ENCODE measurements around the gene NCK1. TPM values are rescaled to one million over a fixed set of nuclear protein-coding genes. Genes with fewer than 3 reads are reported as not detected.
"Not testable (repeated sequence)": the region's sequence is repeated elsewhere in the genome, so short reads cannot be mapped to it uniquely, and the experiment has no call there.

Gene NCK1
- total RNA-seq, 1 donor from 2014 or later = 23.8 TPM

DNA sequence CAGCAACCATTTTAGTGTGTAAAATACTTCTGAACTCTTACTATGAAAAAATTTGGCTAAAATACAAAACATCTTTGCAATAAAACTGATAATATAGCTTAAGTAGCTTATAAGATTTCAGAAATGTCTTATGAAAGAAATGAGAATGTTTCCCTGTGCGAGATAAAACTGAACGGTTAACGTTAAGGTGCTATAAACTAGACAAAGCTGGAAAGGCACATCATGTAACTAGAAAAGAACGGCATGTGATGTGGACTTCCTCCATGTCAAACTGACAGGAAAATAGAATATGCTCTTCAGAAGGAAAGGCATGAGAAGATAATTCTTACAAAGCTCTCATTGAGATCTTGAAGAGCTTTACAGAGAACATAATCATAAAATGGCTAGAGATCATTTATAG, 36.5 kb downstream of the NCK1 start:
- no peak overlapping the region for H3K4me3 Mint-ChIP-seq (ENCODE audit: low read depth)
- peaks cover 25% of the 10 kb centered on the region for H3K4me1 Mint-ChIP-seq (ENCODE audit: low read depth)
- no peaks in the 10 kb centered on the region for H3K27me3 Mint-ChIP-seq
- H3K27ac Mint-ChIP-seq = no peak overlapping the region
- H3K9me3 Mint-ChIP-seq (ENCODE audit: low read depth) = peaks cover 22% of the 10 kb centered on the region
- TF ChIP-seq CTCF (IDR thresholded peaks at IDR 0.05; ENCODE audit: unreplicated experiment) = no peak
- no peak for DNase-seq (ENCODE audit: low spot score, unreplicated experiment)
- peaks cover 18% of the 10 kb centered on the region for H3K36me3 Mint-ChIP-seq (ENCODE audit: insufficient read depth)

DNA sequence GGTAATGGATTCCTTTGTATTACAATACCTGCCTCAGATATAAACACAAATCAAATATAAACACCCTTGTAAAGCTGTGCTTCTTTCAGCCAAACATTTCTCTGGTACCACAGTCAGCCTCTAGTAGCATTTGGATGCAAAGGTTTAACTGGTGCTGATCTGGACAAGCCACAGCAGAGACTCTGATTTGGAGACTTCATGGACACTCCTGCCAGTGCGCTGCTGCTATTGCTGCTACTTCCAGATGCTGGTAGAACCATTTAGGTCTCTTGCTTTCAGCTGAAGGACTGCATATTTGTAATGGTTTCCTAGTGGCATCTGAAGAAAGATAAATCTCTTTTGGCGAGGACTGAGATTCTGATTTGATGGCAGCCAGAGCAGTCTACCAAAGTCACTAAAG, 36.9 kb downstream of the NCK1 start:
- no peak overlapping the region for H3K4me3 Mint-ChIP-seq (ENCODE audit: low read depth)
- peaks cover 21% of the 10 kb centered on the region for H3K36me3 Mint-ChIP-seq (ENCODE audit: insufficient read depth)
- no peaks in the 10 kb centered on the region for H3K27me3 Mint-ChIP-seq
- peaks cover 26% of the 10 kb centered on the region for H3K9me3 Mint-ChIP-seq (ENCODE audit: low read depth)
- H3K4me1 Mint-ChIP-seq (ENCODE audit: low read depth) = peaks cover 21% of the 10 kb centered on the region
- no peak overlapping the region for H3K27ac Mint-ChIP-seq
- no peak for DNase-seq (ENCODE audit: low spot score, unreplicated experiment)
- no peak for TF ChIP-seq CTCF (IDR thresholded peaks at IDR 0.05; ENCODE audit: unreplicated experiment)

- Mint-ChIP-seq H3K4me3 (ENCODE audit: low read depth) (no peak overlapping the region), H3K4me1 (ENCODE audit: low read depth) (peaks cover 17% of the 10 kb centered on the region), H3K9me3 (ENCODE audit: low read depth) (peaks cover 30% of the 10 kb centered on the region), H3K27ac (no peak overlapping the region), H3K27me3 (no peaks in the 10 kb centered on the region), H3K36me3 (ENCODE audit: insufficient read depth) (peaks cover 24% of the 10 kb centered on the region)
- no peak for TF ChIP-seq CTCF (IDR thresholded peaks at IDR 0.05; ENCODE audit: unreplicated experiment)
- no peak for DNase-seq (ENCODE audit: low spot score, unreplicated experiment)
Observed at GRCh38 chr3:136899622-136900158, 37.7 kb downstream of the NCK1 start.

DNA sequence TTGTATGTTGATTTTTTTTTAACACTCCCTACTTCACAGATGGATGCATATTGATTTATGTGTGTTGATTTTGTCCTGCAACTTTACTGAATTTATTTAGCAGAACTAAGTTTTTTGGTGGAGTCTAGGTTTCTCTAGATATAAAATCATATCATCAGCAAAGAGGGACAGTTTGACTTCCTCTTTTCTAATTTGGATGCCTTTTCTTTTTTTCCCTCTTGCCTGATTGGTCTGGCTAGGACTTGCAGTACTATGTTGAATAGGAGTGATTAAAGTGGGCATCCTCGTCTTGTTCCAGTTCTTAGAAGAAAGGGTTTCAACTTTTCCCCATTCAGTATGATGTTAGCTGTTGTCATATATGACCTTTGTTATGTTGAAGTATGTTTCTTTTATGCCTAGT, 38.7 kb downstream of the NCK1 start:
- H3K4me1 Mint-ChIP-seq (ENCODE audit: low read depth) = peaks cover 17% of the 10 kb centered on the region
- not testable (repeated sequence) for H3K27me3 Mint-ChIP-seq; H3K27ac Mint-ChIP-seq; H3K4me3 Mint-ChIP-seq (ENCODE audit: low read depth); DNase-seq (ENCODE audit: low spot score, unreplicated experiment)
- peaks cover 31% of the 10 kb centered on the region for H3K9me3 Mint-ChIP-seq (ENCODE audit: low read depth)
- peaks cover 26% of the 10 kb centered on the region for H3K36me3 Mint-ChIP-seq (ENCODE audit: insufficient read depth)

DNA sequence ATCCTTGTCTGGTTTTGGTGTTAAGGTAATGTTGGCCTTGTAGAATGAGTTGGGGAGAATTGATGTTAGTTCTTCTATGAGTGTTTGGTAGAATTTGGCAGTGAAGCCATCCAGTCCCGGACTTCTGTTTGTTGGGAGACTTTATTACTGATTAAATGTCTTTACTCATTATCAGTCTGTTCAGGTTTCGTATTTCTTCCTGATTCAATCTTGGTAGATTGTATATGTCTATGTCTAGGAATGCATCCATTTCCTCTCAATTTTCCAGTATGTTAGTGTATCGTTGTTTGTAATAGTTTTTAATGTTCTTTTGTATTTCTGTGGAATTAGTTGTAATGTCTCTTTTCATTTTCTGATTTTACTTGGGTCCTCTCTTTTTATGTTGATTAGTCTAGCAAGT, 39.4 kb downstream of the NCK1 start:
- no peak for DNase-seq (ENCODE audit: low spot score, unreplicated experiment)
- Mint-ChIP-seq H3K9me3 (ENCODE audit: low read depth) (peaks cover 34% of the 10 kb centered on the region), H3K27me3 (no peaks in the 10 kb centered on the region), H3K4me3 (ENCODE audit: low read depth) (no peak overlapping the region), H3K4me1 (ENCODE audit: low read depth) (peaks cover 19% of the 10 kb centered on the region), H3K27ac (no peak overlapping the region), H3K36me3 (ENCODE audit: insufficient read depth) (peaks cover 29% of the 10 kb centered on the region)
- no peak for TF ChIP-seq CTCF (IDR thresholded peaks at IDR 0.05; ENCODE audit: unreplicated experiment)

DNA sequence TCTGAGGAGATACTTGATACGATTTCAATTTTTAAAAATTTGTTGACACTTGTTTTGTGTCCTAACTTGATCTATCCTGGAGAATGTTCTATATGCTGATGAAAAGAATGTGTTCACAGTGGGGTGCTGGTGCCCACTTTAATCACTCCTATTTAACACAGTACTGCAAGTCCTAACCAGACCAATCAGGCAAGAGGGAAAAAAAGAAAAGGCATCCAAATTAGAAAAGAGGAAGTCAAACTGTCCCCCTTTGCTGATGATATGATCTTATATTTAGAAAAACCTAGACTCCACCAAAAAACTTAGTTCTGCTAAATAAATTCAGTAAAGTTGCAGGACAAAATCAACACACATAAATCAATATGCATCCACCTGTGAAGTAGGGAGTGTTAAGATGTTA, 40.5 kb downstream of the NCK1 start:
- H3K9me3 Mint-ChIP-seq (ENCODE audit: low read depth) = peaks cover 34% of the 10 kb centered on the region
- DNase-seq (ENCODE audit: low spot score, unreplicated experiment); H3K27me3 Mint-ChIP-seq; H3K4me3 Mint-ChIP-seq (ENCODE audit: low read depth); H3K27ac Mint-ChIP-seq: not testable (repeated sequence)
- H3K36me3 Mint-ChIP-seq (ENCODE audit: insufficient read depth) = peaks cover 29% of the 10 kb centered on the region
- H3K4me1 Mint-ChIP-seq (ENCODE audit: low read depth) = peaks cover 22% of the 10 kb centered on the region
